Fibroblast of mammary gland (primary cell): ENCODE measurements around the gene GBP6.
"Not testable (repeated sequence)": the region's sequence is repeated elsewhere in the genome, so short reads cannot be mapped to it uniquely, and the experiment has no call there.

Source experiments
- DNase-seq: peaks from one replicate; pipeline ENCODE4 v3.0.0-alpha.2; 2010; ENCODE audit warnings: low read depth
- H3K4me3 ChIP-seq: 2 replicates; pipeline ENCODE4 v1.5.1; 2011; ENCODE audit warnings: low read depth, mild to moderate bottlenecking, low read length, moderate library complexity; ENCODE audit not compliant: control insufficient read depth
- CTCF ChIP-seq: conservative IDR thresholded peaks from 2 replicates; pipeline ENCODE4 v1.5.1; 2011; ENCODE audit warnings: low read depth, low read length, inconsistent platforms; ENCODE audit not compliant: control insufficient read depth, insufficient read depth

Gene GBP6

GRCh38 chr1:89396902-89397301 lies 33.0 kb downstream of the GBP6 start:
- no peak for TF ChIP-seq CTCF
- no peak for DNase-seq
- no peak overlapping the region for H3K4me3 ChIP-seq

GRCh38 chr1:89405275-89405929 lies 41.5 kb downstream of the GBP6 start:
- no peak overlapping the region for H3K4me3 ChIP-seq
- no peak for DNase-seq
- no peak for TF ChIP-seq CTCF

GRCh38 chr1:89407360-89407759 lies 43.5 kb downstream of the GBP6 start:
- peak; percentile 49 for DNase-seq
- H3K4me3 ChIP-seq = no peak overlapping the region
- TF ChIP-seq CTCF = no peak

- H3K4me3 ChIP-seq, DNase-seq: not testable (repeated sequence)
Measured at GRCh38 chr1:89407768-89408167, 43.9 kb downstream of the GBP6 start.

- H3K4me3 ChIP-seq = no peak overlapping the region
- no peak for DNase-seq
- no peak for TF ChIP-seq CTCF
Measured at GRCh38 chr1:89425056-89425455, 61.2 kb downstream of the GBP6 start.

- TF ChIP-seq CTCF = no peak
- DNase-seq = no peak
- H3K4me3 ChIP-seq = no peak overlapping the region
Measured at GRCh38 chr1:89429062-89429461, 65.2 kb downstream of the GBP6 start.

- not testable (repeated sequence) for H3K4me3 ChIP-seq, DNase-seq
Measured at GRCh38 chr1:89429681-89430080, 65.8 kb downstream of the GBP6 start.

GRCh38 chr1:89433421-89433820 lies 69.6 kb downstream of the GBP6 start:
- no peak overlapping the region for H3K4me3 ChIP-seq
- no peak for TF ChIP-seq CTCF
- no peak for DNase-seq

GRCh38 chr1:89434058-89434780 lies 70.4 kb downstream of the GBP6 start:
- DNase-seq = not testable (repeated sequence)

More at GRCh38 chr1:89434058-89434780, 70.4 kb downstream of the GBP6 start:
- not testable (repeated sequence) for H3K4me3 ChIP-seq
